ENCODE measurements around the gene WIPF2. TPM values are rescaled to one million over a fixed set of nuclear protein-coding genes. Genes with fewer than 3 reads are reported as not detected.
"Not testable (repeated sequence)": the region's sequence is repeated elsewhere in the genome, so short reads cannot be mapped to it uniquely, and the experiment has no call there.

The WIPF2 gene
- total RNA-seq, 1 donor from 2014 or later: 38.3 TPM

DNA sequence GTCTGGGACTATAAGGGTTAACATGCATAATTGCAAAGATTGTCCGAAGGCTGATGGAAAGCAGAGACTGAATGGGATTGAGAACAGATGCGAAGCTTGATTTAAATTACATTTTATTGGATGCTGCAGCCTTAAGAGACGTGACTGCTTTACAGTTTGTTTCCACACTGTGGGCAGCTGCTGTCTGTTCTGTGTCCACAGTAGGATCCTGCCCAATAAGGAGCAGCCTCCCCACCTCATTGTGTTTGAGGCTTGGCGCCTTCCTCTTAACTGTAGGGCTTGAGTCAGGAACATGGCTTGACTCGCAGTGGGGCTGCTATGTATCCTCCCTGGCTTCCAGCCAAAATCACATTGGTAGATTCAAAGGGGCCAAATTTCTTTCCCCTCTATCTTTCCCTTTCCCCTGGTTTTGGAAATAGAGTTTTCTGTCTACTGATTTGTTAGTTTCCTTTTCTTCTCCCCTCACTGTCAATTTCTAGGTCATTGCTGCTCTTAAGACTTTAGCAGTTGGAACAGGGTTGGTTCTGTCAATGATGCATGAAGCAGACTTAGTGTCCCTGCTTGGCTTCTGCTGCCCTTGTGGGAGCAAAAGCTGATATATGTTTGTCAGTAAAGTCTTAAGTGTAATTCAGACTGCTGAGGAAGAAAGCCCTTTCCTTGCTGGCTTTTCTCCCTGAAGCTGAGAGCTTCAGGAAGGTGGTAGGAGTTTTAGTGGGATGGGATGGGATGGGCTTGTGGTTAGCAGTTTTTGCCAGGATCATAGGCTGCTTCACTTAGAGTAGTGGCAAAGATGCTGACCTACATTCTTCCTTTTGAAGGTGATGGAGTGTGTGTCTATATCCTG, 84.8 kb downstream of the WIPF2 start:
- peak overlapping the region; percentile 44 for H3K27ac ChIP-seq

DNA sequence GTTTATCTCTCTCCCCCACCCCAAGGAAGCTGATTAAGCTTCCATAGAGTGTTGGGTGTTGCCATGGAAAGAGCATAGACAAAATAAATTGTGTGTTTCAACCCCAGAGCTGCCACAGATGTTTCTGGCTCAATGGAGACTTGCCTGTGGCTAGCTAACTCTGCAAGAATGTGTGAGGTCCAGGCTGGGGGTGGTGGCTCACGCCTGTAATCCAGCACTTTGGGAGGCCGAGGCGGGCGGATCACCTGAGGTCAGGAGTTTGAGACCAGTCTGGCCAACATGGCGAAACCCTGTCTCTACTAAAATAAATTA, 85.4 kb downstream of the WIPF2 start:
- H3K27ac ChIP-seq: peak overlapping the region; percentile 44
- H3K36me3 ChIP-seq; H3K27me3 ChIP-seq; H3K9me3 ChIP-seq; ATAC-seq; H3K4me3 ChIP-seq; DNase-seq; intact Hi-C loops (cut with DNase I): not testable (repeated sequence)
- H3K4me1 ChIP-seq: peaks cover 54% of the 10 kb centered on the region

More for the DNA sequence above, 84.8 kb downstream of the WIPF2 start:
- Histone ChIP-seq H3K4me3 (no peak overlapping the region), H3K36me3 (no peaks in the 10 kb centered on the region), H3K4me1 (peaks cover 48% of the 10 kb centered on the region), H3K9me3 (no peaks in the 10 kb centered on the region), H3K27me3 (no peaks in the 10 kb centered on the region)
- intact Hi-C loops (cut with DNase I): loop anchor here (2.0 kb wide), 1 partner anchor 53 kb away; no protein-coding TSS in a partner anchor
- DNase-seq (no peak), ATAC-seq (peak; percentile 42)
- TF ChIP-seq, protein P1, sequence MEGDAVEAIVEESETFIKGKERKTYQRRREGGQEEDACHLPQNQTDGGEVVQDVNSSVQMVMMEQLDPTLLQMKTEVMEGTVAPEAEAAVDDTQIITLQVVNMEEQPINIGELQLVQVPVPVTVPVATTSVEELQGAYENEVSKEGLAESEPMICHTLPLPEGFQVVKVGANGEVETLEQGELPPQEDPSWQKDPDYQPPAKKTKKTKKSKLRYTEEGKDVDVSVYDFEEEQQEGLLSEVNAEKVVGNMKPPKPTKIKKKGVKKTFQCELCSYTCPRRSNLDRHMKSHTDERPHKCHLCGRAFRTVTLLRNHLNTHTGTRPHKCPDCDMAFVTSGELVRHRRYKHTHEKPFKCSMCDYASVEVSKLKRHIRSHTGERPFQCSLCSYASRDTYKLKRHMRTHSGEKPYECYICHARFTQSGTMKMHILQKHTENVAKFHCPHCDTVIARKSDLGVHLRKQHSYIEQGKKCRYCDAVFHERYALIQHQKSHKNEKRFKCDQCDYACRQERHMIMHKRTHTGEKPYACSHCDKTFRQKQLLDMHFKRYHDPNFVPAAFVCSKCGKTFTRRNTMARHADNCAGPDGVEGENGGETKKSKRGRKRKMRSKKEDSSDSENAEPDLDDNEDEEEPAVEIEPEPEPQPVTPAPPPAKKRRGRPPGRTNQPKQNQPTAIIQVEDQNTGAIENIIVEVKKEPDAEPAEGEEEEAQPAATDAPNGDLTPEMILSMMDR (IDR thresholded peaks at IDR 0.05): no peak

DNA sequence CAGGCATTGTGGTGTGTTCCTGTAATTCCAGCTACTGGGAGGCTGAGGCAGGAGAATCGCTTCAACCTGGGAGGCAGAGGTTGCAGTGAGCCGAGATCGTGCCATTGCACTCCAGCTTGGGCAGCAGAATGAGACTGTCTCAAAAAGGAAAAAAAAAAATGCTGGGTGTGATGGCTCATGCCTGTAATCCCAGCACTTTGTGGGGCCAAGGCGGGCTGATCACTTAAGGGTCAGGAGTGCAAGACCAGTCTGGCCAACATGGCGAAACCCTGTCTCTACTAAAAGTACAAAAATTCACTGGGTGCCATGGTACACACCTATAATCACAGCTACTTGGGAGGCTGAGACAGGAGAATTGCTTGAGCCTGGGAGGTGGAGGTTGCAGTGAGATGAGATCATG, 85.8 kb downstream of the WIPF2 start:
- Histone ChIP-seq H3K4me1 (peaks cover 58% of the 10 kb centered on the region), H3K27ac (peak overlapping the region; percentile 44)
- H3K27me3 ChIP-seq; ATAC-seq; H3K9me3 ChIP-seq; H3K4me3 ChIP-seq; intact Hi-C loops (cut with DNase I); DNase-seq; H3K36me3 ChIP-seq: not testable (repeated sequence)

DNA sequence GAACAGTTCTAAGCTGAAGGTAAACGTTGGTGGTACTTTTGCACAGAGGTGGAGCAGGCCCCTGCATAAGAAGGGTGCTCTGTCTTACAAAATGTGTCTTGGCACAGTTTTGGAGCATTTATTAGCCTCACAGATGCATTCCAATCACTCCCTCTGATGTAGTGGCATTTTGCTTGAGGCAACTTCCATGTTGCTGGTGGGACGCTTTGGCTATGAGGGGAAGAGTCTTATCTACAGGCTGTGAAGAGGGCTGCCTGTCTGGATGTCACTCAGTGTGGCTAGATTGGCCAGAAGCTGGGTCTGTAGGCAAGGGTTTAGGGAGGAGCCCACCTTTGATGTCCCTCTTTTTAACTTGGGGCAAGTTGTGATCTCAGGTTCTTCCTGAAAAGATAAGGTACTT, 87.3 kb downstream of the WIPF2 start:
- no peak for ATAC-seq
- intact Hi-C loops (cut with DNase I): no loop called here
- Histone ChIP-seq H3K36me3 (no peaks in the 10 kb centered on the region), H3K4me3 (no peak overlapping the region), H3K27me3 (no peaks in the 10 kb centered on the region), H3K4me1 (peaks cover 73% of the 10 kb centered on the region), H3K9me3 (no peaks in the 10 kb centered on the region), H3K27ac (peak overlapping the region; percentile 82)
- DNase-seq: no peak
- TF ChIP-seq, protein P1 (IDR thresholded peaks at IDR 0.05): no peak

DNA sequence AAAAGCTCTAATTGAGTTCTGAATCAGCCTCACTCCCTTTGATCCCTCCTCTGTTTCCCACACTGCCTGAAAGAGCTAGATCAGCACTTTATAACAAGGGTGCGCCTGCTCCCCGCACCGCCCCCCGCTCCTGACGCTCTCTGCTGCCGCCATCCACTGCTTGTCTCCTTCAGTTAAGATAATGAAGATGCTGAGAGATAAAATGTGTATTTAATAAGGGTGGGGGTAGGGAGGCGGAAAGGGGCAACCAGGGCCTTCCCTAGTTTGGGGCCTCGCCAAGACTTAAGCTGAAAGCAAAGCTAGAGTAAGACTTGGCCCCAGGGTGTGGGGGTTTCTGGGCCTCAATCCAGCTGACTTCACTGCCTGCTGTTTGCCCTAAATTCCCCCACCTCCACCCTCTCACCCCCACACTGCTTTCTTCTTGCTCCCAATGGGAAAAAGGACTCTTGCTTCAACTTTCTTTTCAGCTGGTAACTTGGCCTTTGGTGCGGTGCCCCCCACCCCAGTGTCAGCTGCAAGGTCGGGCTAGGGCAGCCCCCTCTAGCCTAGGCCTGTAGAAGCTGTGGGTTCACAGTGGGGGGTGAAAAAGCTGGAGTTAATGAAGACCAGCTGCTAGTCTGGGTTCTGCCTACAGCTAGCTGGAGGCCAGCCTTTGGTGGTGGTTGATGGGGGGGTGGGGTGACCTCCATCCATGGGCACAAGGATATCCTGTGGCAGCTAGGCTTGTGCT, 88.1 kb downstream of the WIPF2 start:
- ATAC-seq: no peak
- peaks cover 81% of the 10 kb centered on the region for H3K4me1 ChIP-seq
- DNase-seq: no peak
- intact Hi-C loops (cut with DNase I): no loop called here
- H3K27ac ChIP-seq: peak overlapping the region; percentile 82
- no peaks in the 10 kb centered on the region for H3K36me3 ChIP-seq
- no peaks in the 10 kb centered on the region for H3K27me3 ChIP-seq
- TF ChIP-seq, protein P1 (IDR thresholded peaks at IDR 0.05): no peak
- no peak overlapping the region for H3K4me3 ChIP-seq
- H3K9me3 ChIP-seq: no peaks in the 10 kb centered on the region

DNA sequence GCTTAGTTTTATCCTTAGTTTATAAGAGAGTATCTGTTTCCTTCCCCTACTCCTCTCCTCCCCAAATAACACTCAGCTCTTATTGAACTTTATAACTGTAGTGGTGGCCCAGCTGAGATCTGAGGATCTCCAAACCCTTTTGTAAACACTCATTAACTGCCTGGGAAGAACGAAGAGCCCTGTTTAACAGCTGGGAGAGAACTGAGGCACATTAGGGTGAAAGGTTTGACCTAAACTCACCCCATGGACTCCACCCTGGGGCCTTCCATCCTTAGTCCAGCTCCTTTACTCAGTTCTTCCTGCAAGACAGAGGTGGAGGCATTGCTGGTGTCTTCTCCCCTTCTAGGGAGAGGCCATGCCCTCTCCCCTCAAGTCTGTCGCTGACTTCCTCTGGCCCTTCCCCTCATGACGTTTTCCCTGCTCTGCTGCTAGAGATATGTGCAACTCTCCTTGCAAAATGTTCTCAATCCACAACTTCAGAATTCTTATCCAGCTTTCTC, 88.7 kb downstream of the WIPF2 start:
- Histone ChIP-seq H3K4me1 (peaks cover 87% of the 10 kb centered on the region), H3K27ac (peak overlapping the region; percentile 82), H3K9me3 (no peaks in the 10 kb centered on the region), H3K36me3 (no peaks in the 10 kb centered on the region), H3K4me3 (no peak overlapping the region), H3K27me3 (no peaks in the 10 kb centered on the region)
- peak; percentile 49 for ATAC-seq
- TF ChIP-seq, protein P1 (IDR thresholded peaks at IDR 0.05): no peak
- DNase-seq: no peak
- intact Hi-C loops (cut with DNase I): no loop called here
